ENCODE data around the gene KCNAB1.
"Not testable (repeated sequence)": the region's sequence is repeated elsewhere in the genome, so short reads cannot be mapped to it uniquely, and the experiment has no call there.

Gene KCNAB1

GRCh38 chr3:156271995-156272719 is 151.8 kb downstream of the KCNAB1 start:
- no peak for DNase-seq (ENCODE audit: low read depth)

DNA sequence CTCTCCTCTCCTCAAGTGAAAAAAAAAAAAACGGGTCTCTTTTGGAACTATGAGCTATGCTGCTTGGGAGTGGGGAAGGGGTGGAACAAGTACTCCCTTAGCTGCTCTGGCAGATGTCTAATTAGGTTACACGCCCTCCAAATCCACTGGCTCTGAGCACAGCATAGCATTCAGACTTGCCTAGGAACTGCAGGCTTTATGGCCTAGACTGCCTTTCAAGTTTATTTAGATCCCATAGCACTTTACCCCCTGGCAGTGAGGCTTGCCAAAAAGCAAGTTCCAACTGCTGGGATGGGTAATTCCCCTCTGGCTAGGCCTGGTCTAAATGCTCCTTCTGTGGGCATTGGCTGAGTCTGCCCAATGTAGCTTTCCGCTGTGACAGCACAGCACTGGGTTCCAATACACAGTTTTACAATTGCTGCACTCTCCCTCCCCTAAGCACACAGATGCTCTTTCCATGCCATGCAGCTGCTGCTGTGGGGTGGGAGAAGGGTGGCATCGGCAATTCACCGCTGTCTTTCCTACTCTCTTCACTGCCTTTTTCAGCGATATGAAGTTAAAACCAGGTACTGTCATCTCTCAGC is 152.8 kb downstream of the KCNAB1 start:
- no peak for DNase-seq (ENCODE audit: low read depth)

DNA sequence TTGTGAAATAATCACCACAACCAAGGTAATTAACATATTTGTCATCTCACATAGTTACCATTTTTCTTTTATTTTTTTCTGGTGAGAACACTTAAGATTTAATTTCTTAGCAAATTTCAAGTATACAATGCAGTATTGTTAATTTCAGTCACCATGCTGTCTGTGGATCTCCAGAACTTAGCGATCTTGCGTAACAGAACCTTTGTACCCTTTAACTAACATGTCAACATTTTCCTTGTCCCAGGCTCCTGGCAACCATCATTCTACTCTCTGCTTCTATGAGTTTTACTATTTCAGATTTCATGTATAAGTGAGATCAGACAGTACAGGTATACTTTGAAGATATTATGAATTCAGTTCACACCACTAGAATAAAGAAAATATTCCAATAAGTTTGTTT is 154.4 kb downstream of the KCNAB1 start:
- DNase-seq (ENCODE audit: low read depth), result no peak

GRCh38 chr3:156284637-156285036 is 164.3 kb downstream of the KCNAB1 start:
- not testable (repeated sequence) for DNase-seq (ENCODE audit: low read depth)

DNA sequence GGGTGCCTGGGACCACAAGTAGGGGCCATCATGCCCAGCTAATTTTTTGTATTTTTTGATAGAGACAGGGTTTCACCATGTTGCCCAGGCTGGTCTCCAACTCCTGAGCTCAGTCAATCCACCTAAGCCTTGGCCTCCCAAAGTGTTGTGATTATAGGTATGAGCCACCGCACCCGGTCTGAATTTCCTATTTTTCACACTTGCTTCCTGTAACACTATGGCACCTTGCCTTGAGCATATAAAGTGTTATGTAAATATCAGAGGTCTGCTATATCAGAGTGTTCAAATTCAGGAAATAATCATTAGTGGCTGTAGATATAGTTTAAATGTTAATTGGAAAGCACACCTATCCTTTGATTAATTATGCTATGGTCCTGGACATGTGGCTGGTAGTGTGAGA is 165.2 kb downstream of the KCNAB1 start:
- DNase-seq (ENCODE audit: low read depth), result no peak

GRCh38 chr3:156290924-156291271 is 170.5 kb downstream of the KCNAB1 start:
- DNase-seq (ENCODE audit: low read depth), result no peak

DNA sequence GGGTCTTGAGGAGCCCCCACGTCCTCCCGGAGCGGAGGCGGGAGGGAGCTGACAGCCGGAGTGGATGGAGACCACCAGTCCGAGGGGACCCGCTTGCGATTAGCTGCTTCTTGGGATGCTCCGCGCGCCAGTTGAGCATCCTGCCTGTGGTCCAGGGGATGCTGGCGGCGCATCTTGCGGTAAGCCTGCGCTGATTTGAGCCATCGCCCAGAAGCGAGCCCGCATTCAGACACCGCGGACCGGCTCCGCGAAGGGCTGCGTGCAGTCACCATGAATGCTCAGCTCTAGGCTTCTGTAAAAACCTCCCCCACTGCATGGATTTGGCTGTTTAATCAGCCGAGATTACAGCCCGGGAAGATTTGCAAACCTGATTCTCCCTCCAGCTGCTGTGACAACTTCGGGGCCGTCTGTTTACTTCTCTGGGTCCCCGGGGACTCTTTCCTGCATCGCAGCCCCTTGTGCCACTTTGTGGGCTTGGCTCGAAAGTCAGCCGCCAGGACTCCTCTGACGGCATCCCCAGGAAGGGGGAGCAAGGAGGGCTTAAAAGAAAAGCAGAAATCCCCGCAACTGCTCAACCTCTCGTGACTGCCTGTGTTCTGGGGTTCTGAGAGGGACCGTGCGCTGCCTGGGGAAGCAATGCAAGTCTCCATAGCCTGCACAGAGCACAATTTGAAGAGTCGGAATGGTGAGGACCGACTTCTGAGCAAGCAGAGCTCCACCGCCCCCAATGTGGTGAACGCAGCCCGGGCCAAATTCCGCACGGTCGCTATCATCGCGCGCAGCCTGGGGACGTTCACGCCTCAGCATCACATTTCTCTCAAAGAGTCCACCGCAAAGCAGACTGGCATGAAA is 171.1 kb downstream of the KCNAB1 start:
- DNase-seq (ENCODE audit: low read depth), result no peak

- DNase-seq (ENCODE audit: low read depth), result no peak
These were observed 173.2 kb downstream of the KCNAB1 start for GRCh38 chr3:156293566-156293965.

- no peak for DNase-seq (ENCODE audit: low read depth)
These were observed 177.2 kb downstream of the KCNAB1 start for GRCh38 chr3:156297582-156297981.

DNA sequence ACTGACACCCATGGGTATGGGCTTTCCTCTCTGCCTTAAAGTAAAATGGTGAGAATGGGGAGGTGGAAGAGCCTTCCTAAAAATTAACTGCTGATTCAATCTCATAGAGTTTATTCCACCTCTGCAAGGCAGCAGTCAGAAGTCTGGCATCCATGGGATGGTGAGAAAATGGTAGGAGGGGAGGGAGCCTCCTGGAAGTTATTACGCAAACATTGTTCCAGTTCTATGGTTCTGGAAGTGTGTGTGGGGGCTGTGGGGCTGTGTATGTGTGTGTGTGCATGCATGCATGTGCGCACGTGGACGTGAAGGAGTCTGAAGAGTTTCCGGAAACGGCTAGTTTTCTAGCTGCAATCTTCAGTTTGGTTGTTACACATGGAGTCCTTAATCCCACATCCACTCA is 177.6 kb downstream of the KCNAB1 start:
- no peak for DNase-seq (ENCODE audit: low read depth)

- no peak for DNase-seq (ENCODE audit: low read depth)
These were observed 178.6 kb downstream of the KCNAB1 start for GRCh38 chr3:156298938-156299337.

DNA sequence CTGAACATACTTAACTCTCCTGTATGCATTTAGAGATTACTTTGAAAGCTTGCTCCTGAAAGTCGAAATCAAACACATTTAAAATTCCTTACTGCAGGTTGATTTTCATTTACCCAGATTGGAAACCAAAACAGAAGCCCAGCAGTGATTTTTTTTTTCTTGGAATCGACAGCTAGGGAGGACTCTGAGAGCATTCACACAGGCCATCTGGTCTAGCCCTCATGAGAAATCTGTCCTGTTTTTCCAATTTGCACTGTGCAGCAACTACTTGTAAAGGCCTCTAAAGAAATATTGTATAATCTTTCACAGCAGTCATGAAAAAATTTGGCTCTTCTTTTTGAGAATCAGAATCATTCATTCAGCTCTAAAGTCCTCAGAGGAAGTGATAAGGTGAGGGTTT is 179.2 kb downstream of the KCNAB1 start:
- no peak for DNase-seq (ENCODE audit: low read depth)

- no peak for DNase-seq (ENCODE audit: low read depth)
These were observed 180.0 kb downstream of the KCNAB1 start for GRCh38 chr3:156300371-156300770.

DNA sequence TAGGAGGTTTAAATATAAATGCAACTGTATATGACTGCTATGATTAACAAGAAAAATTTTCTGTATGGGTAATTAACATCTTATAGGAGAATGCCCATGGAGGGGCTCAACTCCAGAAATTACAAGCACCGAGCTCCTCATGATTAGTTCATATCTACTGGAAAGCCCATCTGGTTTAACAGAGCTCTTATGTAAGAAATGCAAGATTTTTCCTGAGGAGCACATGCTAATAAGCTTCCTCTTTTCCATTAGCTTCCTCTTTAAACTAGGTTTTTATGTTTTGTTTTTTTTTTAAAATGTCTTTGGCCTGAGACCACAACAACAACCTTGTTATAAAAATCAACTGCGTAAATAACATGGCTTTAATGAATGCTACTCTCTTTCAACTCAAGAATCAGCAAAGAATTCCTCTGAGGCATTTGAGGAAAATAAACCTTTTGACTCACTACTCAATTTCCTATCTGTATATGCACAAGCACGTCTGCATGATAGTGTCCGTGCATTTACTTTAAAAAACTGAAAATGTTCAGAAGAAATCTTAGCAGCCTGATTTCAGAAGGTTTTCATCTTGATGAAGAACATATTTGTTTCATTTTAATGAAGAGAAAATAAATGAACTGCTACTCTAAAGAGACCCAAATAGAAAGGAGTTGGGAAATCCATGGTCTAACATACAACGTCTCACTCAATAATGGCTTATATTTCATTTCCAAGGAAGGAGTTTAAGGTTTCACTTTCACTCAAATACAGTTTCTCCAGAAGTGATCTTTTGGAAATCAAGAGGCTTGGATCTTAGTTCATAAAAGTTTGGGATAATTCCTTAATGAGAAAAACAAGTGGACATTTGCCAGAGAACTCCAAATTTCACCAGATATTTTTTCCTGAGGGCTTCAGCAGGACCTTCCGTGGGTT is 180.8 kb downstream of the KCNAB1 start:
- DNase-seq (ENCODE audit: low read depth), result no peak

GRCh38 chr3:156303001-156303707 is 182.8 kb downstream of the KCNAB1 start:
- DNase-seq (ENCODE audit: low read depth), result no peak

GRCh38 chr3:156304406-156304805 is 184.0 kb downstream of the KCNAB1 start:
- DNase-seq (ENCODE audit: low read depth), result no peak

GRCh38 chr3:156305672-156306071 is 185.3 kb downstream of the KCNAB1 start:
- no peak for DNase-seq (ENCODE audit: low read depth)

- no peak for DNase-seq (ENCODE audit: low read depth)
These were observed 187.3 kb downstream of the KCNAB1 start for GRCh38 chr3:156307704-156308103.

DNA sequence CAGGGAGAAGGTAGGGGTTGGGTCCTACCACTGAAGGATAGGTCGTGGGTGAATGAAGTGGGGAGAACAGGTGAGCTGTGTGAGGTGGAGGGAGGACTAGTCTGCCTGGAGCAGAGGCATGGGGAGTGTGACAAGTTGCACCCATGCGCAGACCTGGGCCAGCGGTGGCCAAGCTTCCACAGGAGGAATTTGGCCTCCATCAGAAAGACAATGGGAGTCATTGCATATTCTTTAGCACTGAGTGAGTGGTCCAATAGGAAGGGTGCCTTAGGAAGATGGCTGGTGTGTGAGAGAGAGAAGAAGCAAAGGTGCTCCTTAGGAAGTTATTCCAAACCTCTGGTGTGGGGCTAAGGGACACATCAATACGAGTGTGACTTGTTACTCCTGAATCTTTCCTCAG is 191.1 kb downstream of the KCNAB1 start:
- DNase-seq (ENCODE audit: low read depth), result no peak

- no peak for DNase-seq (ENCODE audit: low read depth)
These were observed 191.6 kb downstream of the KCNAB1 start for GRCh38 chr3:156311930-156312329.

DNA sequence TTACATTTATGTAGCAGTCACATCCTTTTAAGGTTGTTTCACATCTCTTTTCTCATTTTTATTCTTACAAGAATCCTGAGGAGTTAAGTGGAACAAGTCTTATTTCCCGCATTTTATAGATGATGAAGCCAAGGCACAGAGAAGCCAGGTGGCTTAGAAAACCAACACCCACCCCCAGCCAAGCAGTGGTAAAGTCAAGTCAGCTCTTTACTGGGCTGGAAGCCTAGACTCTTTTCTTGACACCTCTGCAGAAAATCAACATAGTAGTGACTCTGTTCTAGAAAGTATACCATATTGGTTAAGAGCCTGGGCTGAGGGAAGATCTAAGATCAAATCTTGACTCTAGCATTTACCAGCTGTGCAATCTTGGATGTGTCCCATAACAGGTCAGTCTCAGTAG is 195.7 kb downstream of the KCNAB1 start:
- no peak for DNase-seq (ENCODE audit: low read depth)
